SK-N-SH treated with all-trans-retinoic acid at 6 μM for 48 hours (cell line): Measurements from ENCODE around the gene EYA4.

ENCODE experiments used
- ATAC-seq: fragments of 200-7000 bp; cut with Tn5 transposase; 3 replicates; pipeline ENCODE4 v1.9.1; 2020; ENCODE audit warnings: mild to moderate bottlenecking, moderate library complexity
- BACH2 ChIP-seq: fragments of 250-450 bp; sonication (Bioruptor Pico); IDR thresholded peaks from 2 replicates; pipeline ENCODE4 v1.9.0; 2021; ENCODE audit warnings: mild to moderate bottlenecking, borderline replicate concordance
- CREB5 ChIP-seq: fragments of 250-450 bp; sonication (Bioruptor Pico); IDR thresholded peaks from 2 replicates; pipeline ENCODE4 v1.5.1; 2020; ENCODE audit warnings: low read depth, mild to moderate bottlenecking, moderate library complexity
- CSDC2 ChIP-seq: fragments of 250-450 bp; sonication (Bioruptor Pico); IDR thresholded peaks from 2 replicates; pipeline ENCODE4 v1.5.0; 2020; ENCODE audit warnings: mild to moderate bottlenecking, moderate library complexity
- ESRRG ChIP-seq: fragments of 250-450 bp; sonication (Bioruptor Pico); IDR thresholded peaks from 2 replicates; pipeline ENCODE4 v1.6.1; 2021; ENCODE audit warnings: mild to moderate bottlenecking
- GLIS3 ChIP-seq: fragments of 250-450 bp; sonication (Bioruptor Pico); IDR thresholded peaks from 2 replicates; pipeline ENCODE4 v1.5.0; 2020; ENCODE audit warnings: mild to moderate bottlenecking, moderate library complexity
- OSR1 ChIP-seq: fragments of 250-450 bp; sonication (Bioruptor Pico); IDR thresholded peaks from 2 replicates; pipeline ENCODE4 v1.8.0; 2022; ENCODE audit warnings: moderate library complexity, mild to moderate bottlenecking, inconsistent platforms
- PATZ1 ChIP-seq: fragments of 250-450 bp; sonication (Bioruptor Pico); IDR thresholded peaks from 2 replicates; pipeline ENCODE4 v1.8.0; 2020; ENCODE audit warnings: mild to moderate bottlenecking, moderate library complexity, borderline replicate concordance
- POU6F1 ChIP-seq: fragments of 250-450 bp; sonication (Bioruptor Pico); IDR thresholded peaks from 2 replicates; pipeline ENCODE4 v1.8.0; 2021; ENCODE audit warnings: low read depth, mild to moderate bottlenecking, moderate library complexity, borderline replicate concordance
- PPARA ChIP-seq: fragments of 250-450 bp; sonication (Bioruptor Pico); IDR thresholded peaks from 2 replicates; pipeline ENCODE4 v1.5.0; 2020; ENCODE audit warnings: mild to moderate bottlenecking, borderline replicate concordance
- RARB ChIP-seq: fragments of 250-450 bp; sonication (Bioruptor Pico); IDR thresholded peaks from 2 replicates; pipeline ENCODE4 v1.8.0; 2021; ENCODE audit warnings: mild to moderate bottlenecking, moderate library complexity
- TOX ChIP-seq: fragments of 250-450 bp; sonication (Bioruptor Pico); IDR thresholded peaks from 2 replicates; pipeline ENCODE4 v1.8.0; 2021; ENCODE audit warnings: mild to moderate bottlenecking, moderate library complexity, borderline replicate concordance
- TSHZ2 ChIP-seq: fragments of 250-450 bp; sonication (Bioruptor Pico); IDR thresholded peaks from 2 replicates; pipeline ENCODE4 v1.5.0; 2020; ENCODE audit warnings: mild to moderate bottlenecking, moderate library complexity
- ZC3H10 ChIP-seq: fragments of 250-450 bp; sonication (Bioruptor Pico); IDR thresholded peaks from 2 replicates; pipeline ENCODE4 v1.5.1; 2021; ENCODE audit warnings: mild to moderate bottlenecking, moderate library complexity
- ZFP3 ChIP-seq: fragments of 250-450 bp; sonication (Bioruptor Pico); IDR thresholded peaks from 2 replicates; pipeline ENCODE4 v1.5.0; 2020; ENCODE audit warnings: mild to moderate bottlenecking, moderate library complexity
- ZNF565 ChIP-seq: fragments of 450-650 bp; formaldehyde crosslinking; conservative IDR thresholded peaks from 2 replicates; pipeline ENCODE4 v1.5.0; 2020; ENCODE audit warnings: low read depth, mild to moderate bottlenecking, moderate library complexity

Gene EYA4

GRCh38 chr6:133254552-133255228 lies 13.5 kb downstream of the EYA4 start (continued):
- TF ChIP-seq PATZ1 (CRISPR knock-in tag) (no peak), TSHZ2 (no peak), ZFP3 (CRISPR knock-in tag) (no peak)
- TF ChIP-seq, all 23 proteins: peak for 0

- no peak for TF ChIP-seq ZC3H10 (CRISPR knock-in tag)
- TF ChIP-seq PPARA (CRISPR knock-in tag) = no peak
- TF ChIP-seq POU6F1 (CRISPR knock-in tag) = no peak
- TF ChIP-seq OSR1 (CRISPR knock-in tag) = no peak
- TF ChIP-seq CSDC2 (CRISPR knock-in tag) = no peak
- no peak for TF ChIP-seq TSHZ2
- TF ChIP-seq GLIS3 = no peak
- TF ChIP-seq ZNF565 = no peak
- no peak for TF ChIP-seq CREB5 (CRISPR knock-in tag)
- TF ChIP-seq ESRRG = no peak
- TF ChIP-seq ZFP3 (CRISPR knock-in tag) = no peak
- no peak for TF ChIP-seq PATZ1 (CRISPR knock-in tag)
- TF ChIP-seq RARB (CRISPR knock-in tag) = no peak
- no peak for ATAC-seq
Observed at GRCh38 chr6:133257545-133258105, 16.5 kb downstream of the EYA4 start.

- no peak for ATAC-seq
- TF ChIP-seq ZNF565 (no peak), BACH2 (CRISPR knock-in tag) (no peak), TSHZ2 (no peak), ZC3H10 (CRISPR knock-in tag) (no peak), PATZ1 (CRISPR knock-in tag) (no peak), TOX (no peak), POU6F1 (CRISPR knock-in tag) (no peak), ESRRG (no peak)
Observed at GRCh38 chr6:133259561-133259960, 18.4 kb downstream of the EYA4 start.
